Measurements from ENCODE around the gene GARRE1.

Gene GARRE1

GRCh38 chr19:34284505-34284904 is 30.2 kb downstream of the GARRE1 start:
- TF ChIP-seq POLR2AphosphoS5 (IDR thresholded peaks at IDR 0.05; ENCODE audit: low read depth, low read length) (no peak), TAF1 (IDR thresholded peaks at IDR 0.05; ENCODE audit: low read depth, low read length) (no peak), POLR2A (IDR thresholded peaks at IDR 0.05; ENCODE audit: low read depth, low read length) (no peak), POU2F2 (IDR thresholded peaks at IDR 0.05; ENCODE audit: low read depth, low read length) (no peak), SPI1 (IDR thresholded peaks at IDR 0.05; ENCODE audit: low read depth, low read length) (no peak)
- no peak for FAIRE-seq

DNA sequence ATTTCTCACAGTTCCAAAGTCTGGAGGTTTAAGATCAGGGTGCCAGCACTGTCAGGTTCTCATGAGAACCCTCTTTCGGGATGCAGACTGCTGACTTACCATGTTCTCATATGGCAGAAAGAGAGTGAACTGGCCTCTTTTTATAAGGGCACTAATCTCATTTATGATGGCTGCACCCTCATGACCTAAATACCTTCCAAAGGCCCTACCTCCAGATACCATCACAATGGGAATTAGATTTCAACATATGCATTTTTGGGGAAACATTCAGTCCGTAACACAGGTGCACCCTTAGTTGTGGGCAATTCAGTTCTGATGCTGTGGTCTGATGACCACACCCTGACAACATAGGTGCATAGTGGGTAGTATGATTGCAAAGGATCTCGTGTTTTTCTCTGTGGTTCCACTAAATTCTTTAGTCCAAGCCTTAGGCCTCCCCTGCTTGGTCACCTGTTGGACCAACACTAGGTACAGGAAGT is 33.3 kb downstream of the GARRE1 start:
- peak; percentile 9 for FAIRE-seq
- no peak for TF ChIP-seq POLR2A (IDR thresholded peaks at IDR 0.05; ENCODE audit: low read depth, low read length)
- no peak for TF ChIP-seq SPI1 (IDR thresholded peaks at IDR 0.05; ENCODE audit: low read depth, low read length)
- no peak for TF ChIP-seq POU2F2 (IDR thresholded peaks at IDR 0.05; ENCODE audit: low read depth, low read length)
- no peak for TF ChIP-seq PAX5 (IDR thresholded peaks at IDR 0.05; ENCODE audit: insufficient read depth, low read length, severe bottlenecking)
- TF ChIP-seq POLR2AphosphoS5 (IDR thresholded peaks at IDR 0.05; ENCODE audit: low read depth, low read length) = no peak
- TF ChIP-seq TAF1 (IDR thresholded peaks at IDR 0.05; ENCODE audit: low read depth, low read length) = no peak
- DNase-seq (ENCODE audit: insufficient read length, low spot score) = no peak

More at GRCh38 chr19:34284505-34284904, 30.2 kb downstream of the GARRE1 start:
- DNase-seq (ENCODE audit: insufficient read length, low spot score) = no peak

GRCh38 chr19:34288381-34288780 is 34.0 kb downstream of the GARRE1 start:
- no peak for DNase-seq (ENCODE audit: insufficient read length, low spot score)

GRCh38 chr19:34291235-34291634 is 36.9 kb downstream of the GARRE1 start:
- FAIRE-seq (no peak), DNase-seq (ENCODE audit: insufficient read length, low spot score) (no peak)
- TF ChIP-seq PAX5 (IDR thresholded peaks at IDR 0.05; ENCODE audit: insufficient read depth, low read length, severe bottlenecking) (no peak), SPI1 (IDR thresholded peaks at IDR 0.05; ENCODE audit: low read depth, low read length) (no peak), POU2F2 (IDR thresholded peaks at IDR 0.05; ENCODE audit: low read depth, low read length) (no peak), TAF1 (IDR thresholded peaks at IDR 0.05; ENCODE audit: low read depth, low read length) (no peak), POLR2A (IDR thresholded peaks at IDR 0.05; ENCODE audit: low read depth, low read length) (no peak), POLR2AphosphoS5 (IDR thresholded peaks at IDR 0.05; ENCODE audit: low read depth, low read length) (no peak)

More at GRCh38 chr19:34288381-34288780, 34.0 kb downstream of the GARRE1 start:
- no peak for FAIRE-seq
- no peak for TF ChIP-seq POU2F2 (IDR thresholded peaks at IDR 0.05; ENCODE audit: low read depth, low read length)
- TF ChIP-seq PAX5 (IDR thresholded peaks at IDR 0.05; ENCODE audit: insufficient read depth, low read length, severe bottlenecking) = no peak
- TF ChIP-seq TAF1 (IDR thresholded peaks at IDR 0.05; ENCODE audit: low read depth, low read length) = no peak
- no peak for TF ChIP-seq SPI1 (IDR thresholded peaks at IDR 0.05; ENCODE audit: low read depth, low read length)
- TF ChIP-seq POLR2A (IDR thresholded peaks at IDR 0.05; ENCODE audit: low read depth, low read length) = no peak
- no peak for TF ChIP-seq POLR2AphosphoS5 (IDR thresholded peaks at IDR 0.05; ENCODE audit: low read depth, low read length)

GRCh38 chr19:34295103-34295502 is 40.7 kb downstream of the GARRE1 start:
- DNase-seq (ENCODE audit: insufficient read length, low spot score) = no peak

GRCh38 chr19:34298891-34299520 is 44.7 kb downstream of the GARRE1 start:
- FAIRE-seq (no peak), DNase-seq (ENCODE audit: insufficient read length, low spot score) (no peak)
- no peak for TF ChIP-seq SPI1 (IDR thresholded peaks at IDR 0.05; ENCODE audit: low read depth, low read length)
- no peak for TF ChIP-seq POU2F2 (IDR thresholded peaks at IDR 0.05; ENCODE audit: low read depth, low read length)
- TF ChIP-seq PAX5 (IDR thresholded peaks at IDR 0.05; ENCODE audit: insufficient read depth, low read length, severe bottlenecking) = no peak
- TF ChIP-seq POLR2A (IDR thresholded peaks at IDR 0.05; ENCODE audit: low read depth, low read length) = no peak
- TF ChIP-seq TAF1 (IDR thresholded peaks at IDR 0.05; ENCODE audit: low read depth, low read length) = no peak
- TF ChIP-seq POLR2AphosphoS5 (IDR thresholded peaks at IDR 0.05; ENCODE audit: low read depth, low read length) = no peak

More at GRCh38 chr19:34295103-34295502, 40.7 kb downstream of the GARRE1 start:
- TF ChIP-seq POLR2AphosphoS5 (IDR thresholded peaks at IDR 0.05; ENCODE audit: low read depth, low read length) = no peak
- no peak for TF ChIP-seq POLR2A (IDR thresholded peaks at IDR 0.05; ENCODE audit: low read depth, low read length)
- TF ChIP-seq POU2F2 (IDR thresholded peaks at IDR 0.05; ENCODE audit: low read depth, low read length) = no peak
- no peak for TF ChIP-seq PAX5 (IDR thresholded peaks at IDR 0.05; ENCODE audit: insufficient read depth, low read length, severe bottlenecking)
- no peak for TF ChIP-seq TAF1 (IDR thresholded peaks at IDR 0.05; ENCODE audit: low read depth, low read length)
- TF ChIP-seq SPI1 (IDR thresholded peaks at IDR 0.05; ENCODE audit: low read depth, low read length) = no peak
- FAIRE-seq = no peak

GRCh38 chr19:34299576-34299975 is 45.2 kb downstream of the GARRE1 start:
- FAIRE-seq (no peak), DNase-seq (ENCODE audit: insufficient read length, low spot score) (no peak)
- no peak for TF ChIP-seq PAX5 (IDR thresholded peaks at IDR 0.05; ENCODE audit: insufficient read depth, low read length, severe bottlenecking)
- no peak for TF ChIP-seq TAF1 (IDR thresholded peaks at IDR 0.05; ENCODE audit: low read depth, low read length)
- no peak for TF ChIP-seq SPI1 (IDR thresholded peaks at IDR 0.05; ENCODE audit: low read depth, low read length)
- no peak for TF ChIP-seq POLR2AphosphoS5 (IDR thresholded peaks at IDR 0.05; ENCODE audit: low read depth, low read length)
- TF ChIP-seq POLR2A (IDR thresholded peaks at IDR 0.05; ENCODE audit: low read depth, low read length) = no peak
- no peak for TF ChIP-seq POU2F2 (IDR thresholded peaks at IDR 0.05; ENCODE audit: low read depth, low read length)

- FAIRE-seq (no peak), DNase-seq (ENCODE audit: insufficient read length, low spot score) (no peak)
- TF ChIP-seq POU2F2 (IDR thresholded peaks at IDR 0.05; ENCODE audit: low read depth, low read length) = no peak
Measured at GRCh38 chr19:34300380-34300779, 46.0 kb downstream of the GARRE1 start.

DNA sequence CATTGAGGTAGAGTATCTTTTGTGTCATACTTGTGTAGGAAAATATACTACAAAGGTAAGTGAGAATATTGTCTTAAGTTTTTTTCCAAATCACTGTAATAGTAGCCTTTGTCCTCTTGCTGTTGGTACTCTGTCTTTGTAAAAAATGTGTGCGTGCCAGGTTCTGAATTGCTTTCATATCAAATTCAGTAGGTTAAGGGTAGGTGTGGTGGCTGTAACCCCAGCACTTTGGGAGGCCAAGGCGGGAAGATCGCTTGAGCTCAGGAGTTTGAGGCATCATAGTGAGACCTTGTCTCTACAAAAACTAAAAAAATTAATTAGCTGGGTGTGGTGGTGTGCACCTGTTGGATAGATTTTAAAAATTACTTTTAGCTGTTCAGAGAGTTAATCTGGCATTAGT is 46.6 kb downstream of the GARRE1 start:
- no peak for DNase-seq (ENCODE audit: insufficient read length, low spot score)
- FAIRE-seq = no peak
- TF ChIP-seq SPI1 (IDR thresholded peaks at IDR 0.05; ENCODE audit: low read depth, low read length) = no peak
- no peak for TF ChIP-seq PAX5 (IDR thresholded peaks at IDR 0.05; ENCODE audit: insufficient read depth, low read length, severe bottlenecking)
- no peak for TF ChIP-seq POU2F2 (IDR thresholded peaks at IDR 0.05; ENCODE audit: low read depth, low read length)
- TF ChIP-seq TAF1 (IDR thresholded peaks at IDR 0.05; ENCODE audit: low read depth, low read length) = no peak
- no peak for TF ChIP-seq POLR2AphosphoS5 (IDR thresholded peaks at IDR 0.05; ENCODE audit: low read depth, low read length)
- no peak for TF ChIP-seq POLR2A (IDR thresholded peaks at IDR 0.05; ENCODE audit: low read depth, low read length)

Measured in GM12891 (cell line).